Esophagus squamous epithelium (tissue), 4 donors: Measurements from ENCODE around the gene MAPK12.

ENCODE experiments used
- POLR2A ChIP-seq, 4 donors: fragments of 450-650 bp; IDR thresholded peaks; one replicate each; pipeline ENCODE4 v1.6.1; 2017; ENCODE audit warnings: antibody characterized with exemption in 4 of 4, mild to moderate bottlenecking in 4 of 4, moderate library complexity in 3 of 4
- TF ChIP-seq, protein P1 (sequence below), 6 experiments: fragments of 450-650 bp in 4 of 6; fragments of 200-600 bp in 2 of 6; sonication (generic) in 2 of 6; IDR thresholded peaks; one replicate each; pipeline ENCODE4 v1.5.1; 2016 to 2019; ENCODE audit warnings: antibody characterized with exemption in 6 of 6, mild to moderate bottlenecking in 4 of 6, moderate library complexity in 4 of 6

DNA sequence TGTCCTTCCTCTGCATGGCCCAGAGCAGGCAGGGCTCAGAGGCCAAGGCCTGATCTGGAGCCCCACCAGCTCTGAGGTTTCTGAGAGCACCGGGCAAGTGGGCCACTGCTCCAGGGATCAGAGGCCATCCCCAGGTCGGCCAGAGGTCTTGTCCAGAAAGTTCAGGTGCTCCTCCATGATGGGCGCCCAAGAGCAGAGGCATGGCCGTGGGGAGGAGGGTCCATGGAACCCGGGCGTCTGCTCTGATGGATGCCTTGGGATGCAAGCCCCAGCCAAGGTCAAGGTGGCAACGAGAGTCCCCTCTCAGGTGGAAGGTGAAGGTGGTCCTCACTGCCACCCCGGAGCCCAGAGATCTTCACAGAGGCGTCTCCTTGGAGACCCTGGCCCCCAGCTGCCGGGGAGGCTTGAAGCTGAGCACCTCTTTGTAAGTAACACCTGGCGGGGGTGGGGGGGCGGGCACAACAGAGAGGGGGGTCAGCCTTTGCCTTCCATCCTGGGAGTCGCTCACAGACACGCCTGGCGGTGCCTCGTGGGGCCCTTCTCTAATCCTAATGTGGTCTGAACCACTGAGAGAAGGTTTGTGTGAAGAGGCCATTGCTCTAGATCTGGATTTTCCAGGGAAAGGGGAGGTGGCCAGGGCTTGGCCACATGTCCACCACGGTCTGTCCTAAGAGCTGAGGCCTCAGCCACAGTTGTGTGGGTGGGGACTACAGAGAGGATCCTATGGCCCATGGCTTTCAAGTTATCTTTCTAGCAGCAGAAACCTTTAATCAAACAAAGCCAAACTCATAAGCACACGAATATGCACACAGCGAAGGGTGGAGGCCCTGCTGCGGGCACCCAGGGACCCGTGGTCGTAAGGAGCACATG is 8.2 kb downstream of the MAPK12 start:
- TF ChIP-seq POLR2A (IDR thresholded peaks at IDR 0.05) = no peak
- TF ChIP-seq, protein P1, sequence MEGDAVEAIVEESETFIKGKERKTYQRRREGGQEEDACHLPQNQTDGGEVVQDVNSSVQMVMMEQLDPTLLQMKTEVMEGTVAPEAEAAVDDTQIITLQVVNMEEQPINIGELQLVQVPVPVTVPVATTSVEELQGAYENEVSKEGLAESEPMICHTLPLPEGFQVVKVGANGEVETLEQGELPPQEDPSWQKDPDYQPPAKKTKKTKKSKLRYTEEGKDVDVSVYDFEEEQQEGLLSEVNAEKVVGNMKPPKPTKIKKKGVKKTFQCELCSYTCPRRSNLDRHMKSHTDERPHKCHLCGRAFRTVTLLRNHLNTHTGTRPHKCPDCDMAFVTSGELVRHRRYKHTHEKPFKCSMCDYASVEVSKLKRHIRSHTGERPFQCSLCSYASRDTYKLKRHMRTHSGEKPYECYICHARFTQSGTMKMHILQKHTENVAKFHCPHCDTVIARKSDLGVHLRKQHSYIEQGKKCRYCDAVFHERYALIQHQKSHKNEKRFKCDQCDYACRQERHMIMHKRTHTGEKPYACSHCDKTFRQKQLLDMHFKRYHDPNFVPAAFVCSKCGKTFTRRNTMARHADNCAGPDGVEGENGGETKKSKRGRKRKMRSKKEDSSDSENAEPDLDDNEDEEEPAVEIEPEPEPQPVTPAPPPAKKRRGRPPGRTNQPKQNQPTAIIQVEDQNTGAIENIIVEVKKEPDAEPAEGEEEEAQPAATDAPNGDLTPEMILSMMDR (IDR thresholded peaks at IDR 0.05) = no peak
